ENCODE measurements around the gene AUTS2. TPM values are rescaled to one million over a fixed set of nuclear protein-coding genes. Genes with fewer than 3 reads are reported as not detected.

The AUTS2 gene
- total RNA-seq, 1 experiment from 2014 or later = 4.6 TPM

DNA sequence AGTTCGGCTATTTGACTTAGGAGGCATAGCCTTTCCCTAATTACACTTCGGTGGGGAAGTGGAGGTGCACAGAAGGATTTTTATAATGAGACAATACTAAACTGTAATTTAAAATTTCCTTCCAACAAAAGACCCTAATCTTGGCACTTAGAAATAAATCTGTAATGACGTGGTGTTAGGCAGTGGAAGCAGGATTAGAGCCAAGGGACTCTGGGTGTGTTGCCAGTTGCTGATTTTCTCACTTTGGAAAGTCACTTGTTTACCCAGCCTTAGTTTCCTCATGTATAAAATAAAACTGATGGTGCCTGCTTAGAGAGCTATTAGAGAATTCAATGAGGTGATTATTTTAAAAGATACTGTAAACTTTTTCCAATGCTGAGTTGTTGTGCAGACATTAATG is 287.2 kb downstream of the AUTS2 start:
- DNase-seq (ENCODE audit: low read depth) = no peak

DNA sequence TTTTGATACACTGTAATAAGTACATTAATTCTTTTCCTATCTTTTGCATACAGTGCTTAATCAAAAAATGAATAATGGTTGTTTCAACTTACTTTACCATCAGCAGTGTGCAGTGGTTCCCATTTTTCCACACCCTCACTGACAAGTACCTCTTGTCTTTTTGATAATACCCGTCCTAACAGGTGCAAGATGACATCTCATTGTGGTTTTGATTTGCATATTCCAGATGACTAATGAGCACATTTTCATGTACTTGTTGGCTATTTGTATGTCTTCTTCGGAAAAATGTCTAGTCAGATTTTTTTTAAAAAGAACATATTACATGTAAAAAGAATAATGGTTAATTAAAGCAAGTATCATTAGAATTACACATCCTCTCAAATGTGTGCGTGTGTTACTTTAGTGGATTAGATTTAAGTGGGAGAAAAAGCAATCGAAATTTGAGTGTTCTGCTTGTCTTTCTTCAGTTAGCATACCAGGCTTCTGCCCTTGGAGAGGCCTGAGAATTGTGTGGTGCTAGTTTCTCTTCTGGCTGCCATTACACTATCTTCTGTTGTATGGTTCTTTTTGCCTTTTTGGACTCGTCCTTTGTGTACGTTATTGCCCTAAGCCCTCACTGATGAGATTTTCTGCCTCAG is 291.2 kb downstream of the AUTS2 start:
- no peak for DNase-seq (ENCODE audit: low read depth)

GRCh38 chr7:69889976-69890351 is 291.7 kb downstream of the AUTS2 start:
- DNase-seq (ENCODE audit: low read depth) = no peak

DNA sequence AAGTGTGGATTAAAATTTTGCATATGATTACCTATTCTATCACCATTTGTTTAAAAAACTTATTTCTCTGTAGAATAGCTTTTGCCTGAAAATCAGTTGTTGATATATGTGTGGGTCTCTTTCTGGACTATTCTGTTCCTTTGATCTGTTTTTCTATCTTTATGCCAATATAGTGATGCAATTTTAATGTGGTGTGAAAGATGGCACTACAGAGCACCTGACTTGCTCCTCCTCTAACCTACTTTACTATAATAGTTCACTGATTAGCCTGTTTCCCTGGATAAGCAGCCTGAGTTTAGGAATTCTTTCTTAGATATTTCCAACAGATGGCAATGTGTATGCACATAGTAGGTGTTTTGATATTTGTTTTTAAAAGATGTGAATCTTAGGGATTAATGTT is 294.5 kb downstream of the AUTS2 start:
- DNase-seq (ENCODE audit: low read depth) = no peak

DNA sequence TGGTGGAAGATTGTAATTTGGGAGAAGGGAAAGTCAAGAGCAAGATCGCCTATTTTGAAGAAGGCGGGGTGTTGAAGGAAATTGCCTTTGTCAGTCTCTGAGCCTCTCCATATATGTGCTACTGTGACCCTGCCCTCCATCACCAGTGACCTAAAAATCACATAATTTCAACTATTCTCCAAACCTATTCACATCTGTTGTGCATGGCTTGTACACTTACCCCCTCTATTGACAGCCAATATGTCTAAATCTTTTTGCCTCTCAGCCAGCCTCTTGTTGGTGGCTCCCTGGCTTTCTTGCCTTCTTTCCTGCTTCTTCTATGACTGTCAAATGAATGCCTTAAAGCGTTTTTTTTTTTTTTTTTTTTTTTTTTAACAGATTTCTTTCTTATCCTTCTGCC is 295.6 kb downstream of the AUTS2 start:
- DNase-seq (ENCODE audit: low read depth) = no peak

GRCh38 chr7:69895446-69895845 is 297.2 kb downstream of the AUTS2 start:
- DNase-seq (ENCODE audit: low read depth) = no peak

GRCh38 chr7:69896121-69896520 is 297.8 kb downstream of the AUTS2 start:
- DNase-seq (ENCODE audit: low read depth) = no peak

DNA sequence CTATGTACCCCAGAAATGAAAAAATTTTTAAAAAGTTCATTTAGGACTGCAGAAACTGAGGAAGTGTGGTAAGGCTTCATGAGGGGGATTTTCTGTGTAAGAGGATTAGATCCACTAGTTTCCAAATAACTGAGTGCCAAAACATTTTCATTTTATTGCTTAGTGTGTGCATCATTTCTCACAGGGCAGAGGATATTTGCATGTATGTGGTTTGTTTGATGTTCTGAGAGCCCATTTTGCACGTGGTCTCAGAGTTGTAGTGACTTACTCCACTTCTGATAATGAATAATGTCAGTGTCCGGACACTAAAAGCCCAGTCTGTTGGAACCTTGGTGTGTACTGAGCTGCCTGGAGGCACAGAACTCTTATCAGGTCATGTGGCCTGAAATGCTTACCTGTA is 299.9 kb downstream of the AUTS2 start:
- DNase-seq (ENCODE audit: low read depth) = no peak

DNA sequence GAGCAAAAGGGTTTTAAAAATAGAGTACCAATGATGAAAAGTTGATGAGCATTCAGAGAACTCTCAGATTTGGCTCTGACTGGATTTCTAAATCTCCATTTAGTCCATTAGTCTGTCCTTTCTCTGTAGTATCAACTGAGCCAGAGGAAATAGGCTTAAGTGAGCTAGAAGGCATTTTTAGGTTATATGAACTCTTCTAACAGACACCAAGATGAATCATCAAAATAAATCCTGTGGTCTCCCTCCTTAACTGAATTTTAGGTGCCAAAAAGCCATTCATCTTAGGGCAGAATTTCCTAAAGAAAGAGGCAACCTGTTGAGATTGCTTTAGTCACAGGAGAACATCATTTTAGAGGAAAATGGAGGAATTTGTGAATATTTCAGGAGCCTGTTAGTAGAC is 305.1 kb downstream of the AUTS2 start:
- no peak for DNase-seq (ENCODE audit: low read depth)

DNA sequence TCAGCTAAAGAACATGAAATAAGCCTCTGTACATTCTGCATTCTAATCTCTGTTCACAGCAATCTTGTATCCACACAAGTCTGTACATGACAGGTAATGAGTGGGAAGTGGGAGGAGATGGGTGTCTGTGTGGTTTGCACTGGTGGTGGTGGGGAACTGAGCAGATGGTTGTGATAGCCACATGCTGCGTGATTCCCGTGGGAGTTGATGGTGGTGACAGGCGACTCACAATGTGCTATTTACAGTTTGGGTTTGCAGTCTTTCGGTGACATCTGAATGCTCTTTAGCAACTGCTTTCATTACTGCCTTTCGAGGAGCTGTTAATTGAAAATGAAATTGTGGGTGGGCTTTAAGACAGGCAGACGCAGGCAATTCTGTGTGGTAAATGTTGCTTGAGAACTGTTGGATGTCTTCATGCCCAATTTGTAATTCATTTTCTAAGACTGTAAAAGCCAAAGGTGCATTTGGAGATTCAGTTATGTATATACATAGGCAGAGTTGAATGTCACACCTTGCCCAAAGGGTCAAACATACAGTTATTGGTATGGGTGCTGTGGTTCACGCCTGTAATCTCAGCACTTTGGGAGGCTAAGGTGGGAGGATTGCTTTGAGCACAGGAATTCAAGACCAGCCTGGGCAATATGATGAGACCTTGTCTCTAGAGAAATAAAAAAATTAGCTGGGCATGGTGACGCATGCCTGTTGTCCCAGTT is 308.2 kb downstream of the AUTS2 start:
- no peak for DNase-seq (ENCODE audit: low read depth)

DNA sequence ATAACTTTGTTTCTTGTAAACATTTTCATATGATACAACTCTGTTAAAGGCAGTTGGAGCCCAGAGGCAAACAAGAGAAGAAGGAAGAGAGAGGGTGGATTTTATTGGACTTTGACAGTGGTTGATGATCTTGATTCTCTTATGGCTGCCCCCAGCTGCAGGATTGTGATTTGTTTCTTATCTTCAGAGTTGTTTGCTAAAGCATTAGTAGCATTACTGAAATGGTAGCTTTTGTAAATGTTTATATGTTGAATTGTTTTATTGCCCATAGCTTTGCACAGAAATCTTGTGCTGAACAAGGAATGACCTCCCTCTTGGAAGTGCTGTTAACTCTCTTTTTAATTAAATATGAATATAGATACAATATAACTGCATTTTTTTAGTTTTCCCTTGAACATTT is 309.4 kb downstream of the AUTS2 start:
- no peak for DNase-seq (ENCODE audit: low read depth)

- no peak for DNase-seq (ENCODE audit: low read depth)
Observed at GRCh38 chr7:69908454-69908853, 310.2 kb downstream of the AUTS2 start.

- no peak for DNase-seq (ENCODE audit: low read depth)
Observed at GRCh38 chr7:69910150-69910549, 311.9 kb downstream of the AUTS2 start.

- DNase-seq (ENCODE audit: low read depth) = no peak
Observed at GRCh38 chr7:69911337-69911736, 313.1 kb downstream of the AUTS2 start.

- no peak for DNase-seq (ENCODE audit: low read depth)
Observed at GRCh38 chr7:69912141-69912540, 313.9 kb downstream of the AUTS2 start.

DNA sequence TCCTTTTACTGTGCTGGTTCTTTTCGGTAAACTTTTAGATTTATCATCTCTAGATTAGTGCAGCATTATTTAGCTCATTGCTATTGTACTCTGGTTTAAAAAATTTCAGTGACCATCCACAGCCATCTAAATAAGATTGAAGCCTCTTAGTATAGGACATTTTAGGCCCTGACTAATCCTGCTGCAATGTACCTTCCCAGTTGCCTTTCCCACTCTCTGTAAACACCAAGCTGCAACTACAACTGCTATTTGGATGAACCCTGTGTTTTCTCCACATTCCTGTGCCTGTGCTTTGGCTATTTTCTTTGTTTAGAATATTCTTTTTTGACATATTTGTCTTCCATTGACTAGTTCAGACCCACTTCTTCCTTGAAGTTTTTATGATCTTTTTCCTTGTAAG is 314.6 kb downstream of the AUTS2 start:
- DNase-seq (ENCODE audit: low read depth) = no peak

DNA sequence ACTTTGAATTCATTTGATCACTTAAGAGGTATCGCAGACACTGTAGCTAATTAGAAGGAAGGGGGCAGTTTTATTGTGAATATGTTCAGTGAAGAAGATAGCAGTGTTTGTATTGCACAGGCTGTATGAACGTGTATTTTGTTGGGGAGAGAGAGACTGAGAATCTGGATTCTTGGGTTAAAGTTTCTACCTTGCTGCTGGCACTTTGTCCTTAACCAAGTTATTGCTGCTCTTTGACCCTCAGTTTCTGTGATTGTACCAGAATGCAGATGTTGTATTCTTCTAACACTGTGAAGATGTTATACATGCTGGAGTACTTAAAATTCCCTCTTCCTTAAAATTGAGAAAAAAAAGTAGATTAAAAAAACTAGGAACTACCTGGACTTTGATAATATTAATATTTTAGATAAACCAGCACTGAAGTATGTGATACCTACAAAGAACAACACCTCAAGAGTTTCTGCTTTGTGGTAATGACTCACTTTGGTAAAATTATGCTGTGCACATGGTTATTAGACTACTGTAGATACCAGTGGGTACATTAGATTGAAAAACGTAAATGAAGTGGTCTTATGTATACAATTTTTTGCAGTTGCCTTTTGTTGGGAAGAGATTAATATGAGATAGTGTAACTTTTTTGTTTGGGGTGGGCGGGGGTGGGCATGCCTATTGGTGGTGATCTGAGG is 321.3 kb downstream of the AUTS2 start:
- no peak for DNase-seq (ENCODE audit: low read depth)

GRCh38 chr7:69920797-69921196 is 322.5 kb downstream of the AUTS2 start:
- no peak for DNase-seq (ENCODE audit: low read depth)

GRCh38 chr7:69922026-69922803 is 323.9 kb downstream of the AUTS2 start:
- no peak for DNase-seq (ENCODE audit: low read depth)

GRCh38 chr7:69927461-69927860 is 329.2 kb downstream of the AUTS2 start:
- DNase-seq (ENCODE audit: low read depth) = no peak

GRCh38 chr7:69928621-69929020 is 330.3 kb downstream of the AUTS2 start:
- DNase-seq (ENCODE audit: low read depth) = no peak

DNA sequence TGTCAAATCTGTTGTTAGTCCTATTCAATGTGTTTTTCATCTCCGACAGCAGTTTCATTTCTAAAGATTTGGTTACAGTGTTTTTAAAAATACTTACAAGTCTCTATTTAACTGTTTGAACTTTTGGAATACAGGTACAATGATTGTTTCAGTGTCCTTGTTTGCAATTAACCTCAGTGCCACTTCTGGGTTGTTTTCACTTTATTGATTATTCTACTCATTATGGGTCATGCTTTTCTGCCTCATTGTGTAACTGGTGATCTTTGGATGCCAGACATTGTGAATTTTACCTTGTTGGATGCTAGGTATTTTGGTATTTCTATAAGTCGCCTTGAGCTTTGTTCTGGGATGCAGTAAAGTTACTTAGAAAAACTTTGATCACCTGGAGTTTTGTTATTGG is 331.3 kb downstream of the AUTS2 start:
- DNase-seq (ENCODE audit: low read depth) = no peak

All from LHCN-M2 (cell line).